ENCODE measurements around the gene FBF1. TPM values are rescaled to one million over a fixed set of nuclear protein-coding genes. Genes with fewer than 3 reads are reported as not detected.
"Not testable (repeated sequence)": the region's sequence is repeated elsewhere in the genome, so short reads cannot be mapped to it uniquely, and the experiment has no call there.

Gene FBF1
- total RNA-seq, 1 experiment from 2014 or later, result 33.6 TPM

DNA sequence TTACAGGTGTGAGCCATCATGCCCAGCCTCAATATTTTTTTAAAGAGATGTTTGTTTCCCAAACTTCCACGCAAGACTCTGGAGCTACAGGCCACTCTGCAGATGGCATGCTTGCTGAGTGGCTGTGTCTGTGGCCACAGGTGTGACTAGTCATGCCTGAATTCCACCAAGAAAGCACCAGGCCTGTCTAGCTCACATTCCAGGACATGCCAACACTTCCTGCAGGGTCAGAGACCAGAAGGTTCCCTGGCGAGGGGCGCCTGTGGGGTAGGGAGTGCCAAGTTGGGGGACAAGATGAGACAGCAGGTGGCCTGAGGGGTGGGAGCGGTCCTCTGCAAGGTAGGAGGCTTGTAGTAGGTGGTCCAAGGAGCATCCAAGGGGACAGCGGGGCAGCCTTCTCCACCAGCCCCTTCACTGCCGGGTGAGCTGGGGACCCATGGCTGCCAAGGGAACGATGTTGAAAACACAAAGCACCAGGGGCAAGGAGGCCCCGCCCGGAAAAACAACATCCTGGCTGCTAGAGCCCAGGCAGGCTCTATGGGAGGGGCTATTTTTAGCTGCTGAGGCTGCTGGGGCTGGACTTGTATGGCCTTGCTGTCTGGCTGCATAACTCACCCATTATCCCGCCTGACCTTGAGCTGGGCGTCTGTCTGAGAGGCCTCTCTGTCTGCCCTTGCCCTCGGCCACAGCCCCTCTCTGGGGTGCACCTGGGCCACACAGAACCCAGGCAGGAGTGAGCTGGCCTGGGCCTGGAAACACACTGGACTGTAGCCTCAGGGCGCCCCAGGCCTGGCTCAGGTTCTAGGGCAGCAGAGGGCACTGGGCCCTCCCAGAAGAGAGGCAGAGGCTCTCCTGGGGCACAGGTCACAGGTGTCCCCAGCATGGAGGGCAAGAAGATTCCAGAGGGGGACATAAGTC is 68.1 kb downstream of the FBF1 start:
- peaks cover 36% of the 10 kb centered on the region for H3K4me1 Mint-ChIP-seq (ENCODE audit: low read depth, unreplicated experiment)
- CTCF ChIA-PET, result interaction anchor here (0.6 to 1.4 kb wide), 5 partner anchors 11 to 93 kb away, joined by 3 to 8 read pairs (median 5); partner anchors contain the start of genes UNC13D and WBP2
- TF ChIP-seq, protein P1, sequence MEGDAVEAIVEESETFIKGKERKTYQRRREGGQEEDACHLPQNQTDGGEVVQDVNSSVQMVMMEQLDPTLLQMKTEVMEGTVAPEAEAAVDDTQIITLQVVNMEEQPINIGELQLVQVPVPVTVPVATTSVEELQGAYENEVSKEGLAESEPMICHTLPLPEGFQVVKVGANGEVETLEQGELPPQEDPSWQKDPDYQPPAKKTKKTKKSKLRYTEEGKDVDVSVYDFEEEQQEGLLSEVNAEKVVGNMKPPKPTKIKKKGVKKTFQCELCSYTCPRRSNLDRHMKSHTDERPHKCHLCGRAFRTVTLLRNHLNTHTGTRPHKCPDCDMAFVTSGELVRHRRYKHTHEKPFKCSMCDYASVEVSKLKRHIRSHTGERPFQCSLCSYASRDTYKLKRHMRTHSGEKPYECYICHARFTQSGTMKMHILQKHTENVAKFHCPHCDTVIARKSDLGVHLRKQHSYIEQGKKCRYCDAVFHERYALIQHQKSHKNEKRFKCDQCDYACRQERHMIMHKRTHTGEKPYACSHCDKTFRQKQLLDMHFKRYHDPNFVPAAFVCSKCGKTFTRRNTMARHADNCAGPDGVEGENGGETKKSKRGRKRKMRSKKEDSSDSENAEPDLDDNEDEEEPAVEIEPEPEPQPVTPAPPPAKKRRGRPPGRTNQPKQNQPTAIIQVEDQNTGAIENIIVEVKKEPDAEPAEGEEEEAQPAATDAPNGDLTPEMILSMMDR (IDR thresholded peaks at IDR 0.05; ENCODE audit: unreplicated experiment), result no peak
- no TSS peak for BruUV-seq (replicated peaks)
- H3K4me3 Mint-ChIP-seq (ENCODE audit: low read depth, unreplicated experiment), result no peak overlapping the region
- H3K27me3 Mint-ChIP-seq (ENCODE audit: unreplicated experiment), result no peaks in the 10 kb centered on the region
- intact Hi-C loops (cut with micrococcal nuclease; ENCODE audit: unreplicated experiment), result no loop called here
- peaks cover 55% of the 10 kb centered on the region for H3K36me3 Mint-ChIP-seq (ENCODE audit: insufficient read depth, unreplicated experiment)
- H3K27ac Mint-ChIP-seq (ENCODE audit: unreplicated experiment), result peak overlapping the region; percentile 82
- H3K9me3 Mint-ChIP-seq (ENCODE audit: low read depth, unreplicated experiment), result no peaks in the 10 kb centered on the region
- peak; percentile 81 for DNase-seq

DNA sequence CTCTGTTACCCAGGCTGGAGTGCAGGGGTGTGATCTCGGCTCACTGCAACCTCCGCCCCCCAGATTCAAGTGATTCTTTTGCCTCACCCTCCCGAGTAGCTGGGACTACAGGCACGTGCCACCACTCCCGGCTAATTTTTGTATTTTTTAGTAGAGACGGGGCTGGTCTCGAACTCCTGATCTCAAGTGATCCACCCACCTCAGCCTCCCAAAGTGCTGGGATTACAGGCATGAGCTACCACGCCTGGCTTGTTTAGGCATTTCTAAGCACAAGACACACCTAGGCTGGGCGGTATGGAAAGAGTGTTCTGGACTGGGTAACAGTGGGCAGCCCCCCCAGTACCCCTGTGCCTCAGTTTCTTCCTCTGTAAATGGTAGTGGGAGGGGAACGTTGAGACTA is 70.6 kb downstream of the FBF1 start:
- DNase-seq; BruUV-seq (replicated peaks); H3K9me3 Mint-ChIP-seq (ENCODE audit: low read depth, unreplicated experiment); H3K27me3 Mint-ChIP-seq (ENCODE audit: unreplicated experiment); H3K4me3 Mint-ChIP-seq (ENCODE audit: low read depth, unreplicated experiment); intact Hi-C loops (cut with micrococcal nuclease; ENCODE audit: unreplicated experiment); CTCF ChIA-PET: not testable (repeated sequence)
- H3K36me3 Mint-ChIP-seq (ENCODE audit: insufficient read depth, unreplicated experiment), result peaks cover 31% of the 10 kb centered on the region
- peaks cover 18% of the 10 kb centered on the region for H3K4me1 Mint-ChIP-seq (ENCODE audit: low read depth, unreplicated experiment)
- H3K27ac Mint-ChIP-seq (ENCODE audit: unreplicated experiment), result peak overlapping the region; percentile 78

DNA sequence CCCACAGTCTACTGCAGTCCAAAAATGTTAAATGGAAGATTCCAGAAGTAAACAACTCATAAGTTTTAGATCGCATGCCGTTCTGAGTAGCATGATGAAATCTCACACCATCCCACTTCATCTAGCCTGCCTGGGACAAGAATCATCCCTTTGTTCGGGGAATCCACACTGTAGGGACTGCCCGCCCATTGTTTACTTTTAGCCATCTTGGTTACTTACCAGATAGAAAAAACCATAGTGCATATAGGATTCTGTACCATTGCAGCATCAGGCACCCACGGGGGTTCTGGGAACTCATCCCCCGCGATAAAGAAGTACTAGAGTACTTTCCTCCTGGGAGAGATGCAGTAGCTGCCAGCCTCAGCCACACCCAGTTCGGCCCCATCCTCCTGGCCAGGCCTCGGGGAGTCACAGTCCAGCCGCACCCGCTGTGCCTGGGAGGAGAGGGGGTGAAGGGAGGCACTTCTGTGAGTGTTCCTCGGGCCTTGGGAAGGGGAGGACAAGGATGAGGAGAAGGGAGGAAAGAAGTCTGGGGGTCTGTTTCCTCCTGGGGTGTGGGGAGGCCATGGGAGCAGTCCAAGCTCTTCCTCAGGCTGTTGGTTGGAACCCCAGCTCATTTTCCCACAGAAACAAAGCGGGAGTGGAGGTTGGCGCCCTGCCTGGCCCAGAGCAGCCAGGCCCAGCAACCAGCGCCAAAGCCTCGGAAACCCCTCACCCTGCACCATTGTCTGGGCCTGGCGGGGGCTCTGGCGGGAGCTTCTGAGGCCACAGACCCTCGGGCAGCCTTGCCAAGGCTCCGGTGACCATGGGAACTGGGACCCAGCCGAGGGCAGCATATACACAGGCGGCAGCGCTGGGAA is 71.3 kb downstream of the FBF1 start:
- Mint-ChIP-seq H3K36me3 (ENCODE audit: insufficient read depth, unreplicated experiment) (peaks cover 26% of the 10 kb centered on the region), H3K4me1 (ENCODE audit: low read depth, unreplicated experiment) (peaks cover 17% of the 10 kb centered on the region), H3K27ac (ENCODE audit: unreplicated experiment) (peak overlapping the region; percentile 74), H3K9me3 (ENCODE audit: low read depth, unreplicated experiment) (no peaks in the 10 kb centered on the region), H3K4me3 (ENCODE audit: low read depth, unreplicated experiment) (no peak overlapping the region), H3K27me3 (ENCODE audit: unreplicated experiment) (no peaks in the 10 kb centered on the region)
- BruUV-seq (replicated peaks), result no TSS peak
- intact Hi-C loops (cut with micrococcal nuclease; ENCODE audit: unreplicated experiment), result no loop called here
- TF ChIP-seq, protein P1 (IDR thresholded peaks at IDR 0.05; ENCODE audit: unreplicated experiment), result no peak
- DNase-seq, result peak; percentile 36
- CTCF ChIA-PET, result interaction anchor here (0.6 kb wide), 1 partner anchor 399 kb away, joined by 4 read pairs; no protein-coding TSS in a partner anchor

DNA sequence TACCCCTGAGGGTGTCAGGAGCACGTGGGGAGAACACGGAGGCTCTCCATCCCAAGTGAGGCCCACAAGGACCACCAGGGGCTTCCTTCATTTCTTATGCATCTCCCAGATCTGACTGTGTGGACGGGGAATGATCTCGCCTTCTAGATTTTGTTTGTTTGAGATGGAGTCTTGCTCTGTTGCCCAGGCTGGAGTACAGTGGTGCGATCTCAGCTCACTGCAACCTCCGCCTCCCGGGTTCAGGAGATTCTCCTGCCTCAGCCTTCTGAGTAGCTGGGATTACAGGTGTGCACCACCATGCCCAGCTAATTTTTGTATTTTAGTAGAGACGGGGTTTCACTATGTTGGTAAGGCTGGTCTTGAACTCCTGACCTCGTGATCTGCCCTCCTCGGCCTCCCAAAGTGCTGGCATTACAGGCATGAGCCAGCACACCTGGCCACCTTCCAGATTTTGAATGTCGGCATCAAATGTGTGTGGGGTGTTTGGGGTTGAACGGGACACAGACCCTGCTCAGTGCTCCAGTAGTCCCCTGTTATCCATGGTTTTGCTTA is 72.0 kb downstream of the FBF1 start:
- Mint-ChIP-seq H3K36me3 (ENCODE audit: insufficient read depth, unreplicated experiment) (peaks cover 19% of the 10 kb centered on the region), H3K4me1 (ENCODE audit: low read depth, unreplicated experiment) (peaks cover 17% of the 10 kb centered on the region), H3K27ac (ENCODE audit: unreplicated experiment) (peak overlapping the region; percentile 74)
- H3K4me3 Mint-ChIP-seq (ENCODE audit: low read depth, unreplicated experiment); intact Hi-C loops (cut with micrococcal nuclease; ENCODE audit: unreplicated experiment); DNase-seq; H3K9me3 Mint-ChIP-seq (ENCODE audit: low read depth, unreplicated experiment); H3K27me3 Mint-ChIP-seq (ENCODE audit: unreplicated experiment); BruUV-seq (replicated peaks); CTCF ChIA-PET: not testable (repeated sequence)

DNA sequence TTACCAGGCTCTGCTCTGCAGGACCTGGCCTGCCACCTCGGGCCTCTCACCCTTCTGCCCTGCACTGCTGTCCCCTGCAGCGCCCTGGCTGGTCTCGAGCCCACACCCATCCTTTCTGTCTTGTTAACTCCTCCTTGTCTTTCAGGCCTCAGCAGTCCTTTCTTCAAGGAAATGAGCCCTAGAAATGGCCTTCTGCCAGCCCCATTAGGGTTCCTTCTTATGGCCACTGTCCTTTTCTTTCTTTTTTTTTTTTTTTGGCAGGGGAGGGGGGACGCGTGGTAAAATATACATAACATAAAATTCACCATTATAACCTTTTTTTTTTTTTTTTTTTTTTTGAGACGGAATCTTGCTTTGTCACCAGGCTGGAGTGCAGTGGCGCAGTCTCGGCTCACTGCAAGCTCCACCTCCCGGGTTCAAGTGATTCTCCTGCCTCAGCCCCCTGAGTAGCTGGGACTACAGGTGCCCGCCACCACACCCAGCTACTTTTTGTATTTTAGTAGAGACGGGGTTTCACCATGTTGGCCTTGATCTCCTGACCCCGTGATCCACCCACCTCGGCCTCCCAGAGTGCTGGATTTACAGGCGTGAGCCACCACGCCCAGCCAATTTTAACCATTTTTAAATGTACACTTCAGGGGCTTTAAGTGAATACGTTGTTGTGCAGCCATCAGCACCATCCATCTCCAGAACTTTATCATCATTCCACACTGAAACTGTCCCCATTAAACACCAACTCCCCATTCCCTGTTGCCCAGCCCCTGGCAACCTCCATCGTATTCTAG is 75.2 kb downstream of the FBF1 start:
- H3K4me3 Mint-ChIP-seq (ENCODE audit: low read depth, unreplicated experiment), result not testable (repeated sequence)

DNA sequence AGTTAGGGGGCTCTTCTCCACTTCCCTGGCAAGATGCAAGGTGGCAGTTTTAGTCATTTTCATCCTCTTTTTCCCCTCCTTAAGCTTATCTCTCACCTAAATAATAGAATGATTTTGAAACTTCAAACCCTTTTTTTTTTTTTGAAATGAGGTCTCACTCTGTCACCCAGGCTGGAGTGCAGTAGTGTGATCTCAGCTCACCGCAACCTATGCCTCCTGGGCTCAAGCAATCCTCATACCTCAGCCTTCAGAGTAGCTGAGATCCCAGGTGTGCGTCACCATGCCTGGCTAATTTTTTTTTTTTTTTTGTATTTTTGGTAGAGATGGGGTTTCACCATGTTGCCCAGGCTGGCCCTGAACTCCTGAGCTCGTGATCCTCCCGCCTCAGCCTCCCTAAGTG is 76.0 kb downstream of the FBF1 start:
- BruUV-seq (replicated peaks); CTCF ChIA-PET; H3K4me3 Mint-ChIP-seq (ENCODE audit: low read depth, unreplicated experiment); DNase-seq; H3K36me3 Mint-ChIP-seq (ENCODE audit: insufficient read depth, unreplicated experiment); H3K27ac Mint-ChIP-seq (ENCODE audit: unreplicated experiment); H3K9me3 Mint-ChIP-seq (ENCODE audit: low read depth, unreplicated experiment); H3K27me3 Mint-ChIP-seq (ENCODE audit: unreplicated experiment); intact Hi-C loops (cut with micrococcal nuclease; ENCODE audit: unreplicated experiment): not testable (repeated sequence)
- peaks cover 12% of the 10 kb centered on the region for H3K4me1 Mint-ChIP-seq (ENCODE audit: low read depth, unreplicated experiment)

More for the DNA sequence above, 75.2 kb downstream of the FBF1 start:
- H3K4me1 Mint-ChIP-seq (ENCODE audit: low read depth, unreplicated experiment), result peaks cover 14% of the 10 kb centered on the region
- H3K27ac Mint-ChIP-seq (ENCODE audit: unreplicated experiment); H3K36me3 Mint-ChIP-seq (ENCODE audit: insufficient read depth, unreplicated experiment); BruUV-seq (replicated peaks); CTCF ChIA-PET; H3K27me3 Mint-ChIP-seq (ENCODE audit: unreplicated experiment); intact Hi-C loops (cut with micrococcal nuclease; ENCODE audit: unreplicated experiment); H3K9me3 Mint-ChIP-seq (ENCODE audit: low read depth, unreplicated experiment); DNase-seq: not testable (repeated sequence)

Data from Calu3 (cell line).